Transverse colon (tissue), 4 donors: ENCODE results near the gene SLC6A7. TPM values are rescaled to one million over a fixed set of nuclear protein-coding genes. Genes with fewer than 3 reads are reported as not detected.

Source experiments
- DNase-seq: peaks from one replicate; pipeline ENCODE4 v3.0.0-alpha.2; 2019
- H3K27ac ChIP-seq, 4 donors: fragments of 200-600 bp; sonication (generic); 2 replicates each; pipeline ENCODE4 v1.5.1; 2016 to 2018; ENCODE audit warnings: inconsistent platforms in 4 of 4
- H3K27me3 ChIP-seq: fragments of 200-600 bp; sonication (generic); 2 replicates; pipeline ENCODE4 v1.5.1; 2017; ENCODE audit warnings: inconsistent platforms
- H3K36me3 ChIP-seq, 4 donors: fragments of 200-600 bp; sonication (generic); 2 replicates each; pipeline ENCODE4 v1.5.1; 2017 to 2019; ENCODE audit warnings: inconsistent platforms in 4 of 4
- H3K4me1 ChIP-seq, 4 donors: fragments of 200-600 bp; sonication (generic); 2 replicates each; pipeline ENCODE4 v1.5.1; 2017 to 2020; ENCODE audit warnings: inconsistent platforms in 4 of 4
- H3K4me3 ChIP-seq, 4 donors: fragments of 200-600 bp; sonication (generic); 1 replicate in 1 of 4; 2 replicates in 3 of 4; pipeline versions ENCODE4 v1.5.1 to v1.6.1; 2017 to 2019; ENCODE audit warnings: inconsistent platforms in 4 of 4
- H3K9me3 ChIP-seq, 2 donors: fragments of 200-600 bp; sonication (generic); 2 replicates each; pipeline ENCODE4 v1.5.1; 2017 to 2019; ENCODE audit warnings: inconsistent platforms in 2 of 2
- CTCF ChIP-seq, 5 experiments: fragments of 200-600 bp in 3 of 5; fragments of 450-650 bp in 2 of 5; sonication (generic) in 3 of 5; IDR thresholded peaks; 1 replicate in 2 of 5; 2 replicates in 3 of 5; pipeline ENCODE4 v1.5.1; 2016 to 2017; ENCODE audit warnings: antibody characterized with exemption in 5 of 5, inconsistent platforms in 3 of 5, mild to moderate bottlenecking in 2 of 5, moderate library complexity in 1 of 5
- EP300 ChIP-seq: sonication (generic); formaldehyde crosslinking; IDR thresholded peaks from one replicate; pipeline ENCODE4 v1.6.1; 2017; ENCODE audit warnings: antibody characterized with exemption, low read depth
- POLR2A ChIP-seq: fragments of 450-650 bp; IDR thresholded peaks from one replicate; pipeline ENCODE4 v1.6.1; 2016; ENCODE audit warnings: antibody characterized with exemption, mild to moderate bottlenecking, moderate library complexity
- POLR2AphosphoS5 ChIP-seq, 3 donors: sonication (generic); formaldehyde crosslinking; IDR thresholded peaks; one replicate each; pipeline ENCODE4 v1.6.1; 2016; ENCODE audit warnings: antibody characterized with exemption in 3 of 3
- WGBS, 2 donors: methylation state at CpG; one replicate each; pipeline ENCODE4 v1.1.5; 2018; ENCODE audit warnings: low coverage in 1 of 2; 5-methylcytosine and 5-hydroxymethylcytosine counted together
- in situ Hi-C, 4 donors: fragments of 200-750 bp; cut with MboI; loops; one replicate each; pipeline versions ENCODE4 v1.15.0 to v1.15.1; 2017; ENCODE audit warnings: low sequenced_read_pairs in 3 of 4, low pct_ligation_motif_present in 1 of 4, low pct_unique_long_range_greater_than_20kb in 1 of 4
- intact Hi-C: fragments of 100-400 bp; cut with DNase I; formaldehyde crosslinking; loops from one replicate; pipeline ENCODE4 v1.15.1; 2023; ENCODE audit warnings: low total_unique reads
- total RNA-seq, 4 donors: library from RNA; depleted of rRNA; stranded (reverse); fragments of >200 nt; gene quantifications; one replicate each; pipeline ENCODE4 v1.1.0, GENCODE V29; 2016

SLC6A7 gene
- total RNA-seq, 4 donors from 2014 or later, result 19.5 to 67.7 (median 21.3) TPM

- Histone ChIP-seq H3K4me3 (no peak overlapping the region), H3K4me1 (peaks cover 5 to 32% (median 23%) of the 10 kb centered on the region in 4 donors), H3K27ac (peak overlapping the region; percentile 29 to 89 (median 84)), H3K36me3 (no peaks in the 10 kb centered on the region), H3K9me3 (no peaks in the 10 kb centered on the region), H3K27me3 (no peaks in the 10 kb centered on the region)
- DNase-seq, result no peak
- TF ChIP-seq EP300 (no peak), CTCF (IDR thresholded peaks at IDR 0.05) (no peak), POLR2A (no peak), POLR2AphosphoS5 (IDR thresholded peaks at IDR 0.05) (no peak)
- 83 to 87% methylated on average over 2 to 14 of the region's 14 CpGs for WGBS, 2 donors
- intact Hi-C loops (no loop called here), in situ Hi-C loops (loop anchor here in 2 of 4 donors (25.0 kb wide), 1 partner anchor 290 kb away; the partner anchor contains the start of gene RPS14 (in 2 of the 2))
Measured at GRCh38 chr5:150146862-150147601, 42.8 kb upstream of the SLC6A7 start.

GRCh38 chr5:150147670-150148069 lies 42.2 kb upstream of the SLC6A7 start:
- DNase-seq, result no peak

GRCh38 chr5:150148117-150148927 lies 41.5 kb upstream of the SLC6A7 start:
- Histone ChIP-seq H3K27me3 (no peaks in the 10 kb centered on the region), H3K27ac (peak overlapping the region; percentile 28 to 89 (median 57)), H3K4me3 (no peak overlapping the region), H3K36me3 (no peaks in the 10 kb centered on the region), H3K9me3 (no peaks in the 10 kb centered on the region), H3K4me1 (peaks cover 0 to 24% (median 18%) of the 10 kb centered on the region in 4 donors)
- WGBS, 2 donors, result 73 to 86% methylated on average over 4 to 11 of the region's 11 CpGs
- TF ChIP-seq POLR2AphosphoS5 (IDR thresholded peaks at IDR 0.05) (no peak), POLR2A (no peak), CTCF (IDR thresholded peaks at IDR 0.05) (no peak), EP300 (no peak)
- intact Hi-C loops (no loop called here), in situ Hi-C loops (loop anchor here in 2 of 4 donors (25.0 kb wide), 1 partner anchor 289 kb away; the partner anchor contains the start of gene RPS14 (in 2 of the 2))
- no peak for DNase-seq

More at GRCh38 chr5:150147670-150148069, 42.2 kb upstream of the SLC6A7 start:
- no peak overlapping the region for H3K4me3 ChIP-seq
- H3K27me3 ChIP-seq, result no peaks in the 10 kb centered on the region
- H3K27ac ChIP-seq, result peak overlapping the region; percentile 29 to 89 (median 84)
- in situ Hi-C loops (loop anchor here in 2 of 4 donors (25.0 kb wide), 1 partner anchor 290 kb away; the partner anchor contains the start of gene RPS14 (in 2 of the 2)), intact Hi-C loops (no loop called here)
- 45 to 87% methylated on average over 6 to 7 of the region's 7 CpGs for WGBS, 2 donors
- H3K9me3 ChIP-seq, result no peaks in the 10 kb centered on the region
- peaks cover 0 to 26% (median 20%) of the 10 kb centered on the region in 4 donors for H3K4me1 ChIP-seq
- no peaks in the 10 kb centered on the region for H3K36me3 ChIP-seq
- TF ChIP-seq POLR2AphosphoS5 (IDR thresholded peaks at IDR 0.05), result no peak
- no peak for TF ChIP-seq CTCF (IDR thresholded peaks at IDR 0.05)
- TF ChIP-seq EP300, result no peak
- TF ChIP-seq POLR2A, result no peak

- TF ChIP-seq EP300 (no peak), CTCF (IDR thresholded peaks at IDR 0.05) (no peak), POLR2AphosphoS5 (IDR thresholded peaks at IDR 0.05) (no peak), POLR2A (no peak)
- Histone ChIP-seq H3K27ac (peak overlapping the region in 3 of 4 donors; percentile 20 to 28 (median 22)), H3K27me3 (no peaks in the 10 kb centered on the region), H3K36me3 (no peaks in the 10 kb centered on the region), H3K4me3 (no peak overlapping the region), H3K4me1 (peaks cover 0 to 13% (median 8%) of the 10 kb centered on the region in 4 donors), H3K9me3 (no peaks in the 10 kb centered on the region)
- intact Hi-C loops, result no loop called here
- in situ Hi-C loops, result loop anchor here (25.0 kb wide), 1 partner anchor 288 kb away; the partner anchor contains the start of gene RPS14 (in 4 of the 4)
- no peak for DNase-seq
Measured at GRCh38 chr5:150149618-150150017, 40.2 kb upstream of the SLC6A7 start.
